B cell (primary cell): ENCODE measurements around the gene SLC7A7.

ENCODE experiments used
- CTCF ChIP-seq: fragments of 200-600 bp; IDR thresholded peaks from one replicate; pipeline ENCODE4 v1.8.0; 2022; ENCODE audit warnings: antibody characterized with exemption, mild to moderate bottlenecking
- EZH2 ChIP-seq: IDR thresholded peaks from 2 replicates; pipeline ENCODE4 v1.6.1; 2012; ENCODE audit warnings: borderline replicate concordance, low read depth, mild to moderate bottlenecking, moderate library complexity, low read length; ENCODE audit not compliant: insufficient read depth, poor library complexity, severe bottlenecking

GRCh38 chr14:22766457-22767322, 48.5 kb downstream of the SLC7A7 start, which contains the start of gene OXA1L:
- TF ChIP-seq EZH2 (no peak), CTCF (no peak)
